Germinal center (tissue), 1 donor: ENCODE data around the gene STK26.
"Not testable (repeated sequence)": the region's sequence is repeated elsewhere in the genome, so short reads cannot be mapped to it uniquely, and the experiment has no call there.

Source experiments
- DNase-seq: peaks from one replicate; pipeline ENCODE4 v3.0.0; 2012; ENCODE audit warnings: mixed read lengths, low spot score

Gene STK26

DNA sequence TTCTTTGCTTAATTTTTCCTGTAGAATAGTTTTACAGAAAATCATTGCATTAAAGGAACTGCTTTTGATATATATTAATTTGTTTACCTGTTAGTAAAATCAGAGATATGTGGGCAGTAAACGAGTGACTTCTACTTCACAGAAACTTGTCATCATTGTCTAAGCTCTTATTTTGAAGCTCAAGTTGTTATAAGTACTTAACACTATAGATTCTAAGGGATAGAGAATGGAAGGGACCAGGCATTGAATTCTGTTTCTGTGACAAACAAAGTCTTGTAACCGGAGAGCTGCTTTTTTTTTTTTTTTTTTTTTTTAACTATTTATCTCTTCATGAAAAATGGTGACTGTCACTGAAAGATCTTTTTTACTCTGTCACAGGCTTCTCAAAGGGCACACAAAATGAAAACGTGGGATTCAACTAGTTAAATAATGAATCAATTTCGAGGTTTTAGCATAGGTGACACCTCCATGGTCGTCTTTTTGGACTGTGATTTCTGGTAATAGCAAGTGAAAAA lies 14.4 kb downstream of the STK26 start:
- DNase-seq = no peak

DNA sequence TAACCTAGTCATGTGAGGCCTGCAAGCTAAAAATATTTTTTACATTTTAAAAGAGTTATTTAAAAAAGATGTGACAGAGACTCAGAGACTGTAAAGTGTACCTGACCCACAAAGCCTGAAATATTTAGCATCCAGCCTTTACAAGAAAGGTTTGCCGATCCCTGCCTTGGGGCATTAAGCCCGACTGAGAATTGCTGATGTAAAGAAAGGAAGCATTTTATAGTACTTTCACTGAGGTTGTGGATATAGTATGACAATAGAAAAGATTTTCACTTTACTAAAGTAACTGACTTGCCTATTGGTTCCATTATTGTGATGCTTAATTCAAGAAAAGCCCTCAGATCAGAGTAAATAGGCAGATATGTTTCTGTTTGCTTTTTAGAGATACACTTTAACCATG lies 17.0 kb downstream of the STK26 start:
- no peak for DNase-seq

DNA sequence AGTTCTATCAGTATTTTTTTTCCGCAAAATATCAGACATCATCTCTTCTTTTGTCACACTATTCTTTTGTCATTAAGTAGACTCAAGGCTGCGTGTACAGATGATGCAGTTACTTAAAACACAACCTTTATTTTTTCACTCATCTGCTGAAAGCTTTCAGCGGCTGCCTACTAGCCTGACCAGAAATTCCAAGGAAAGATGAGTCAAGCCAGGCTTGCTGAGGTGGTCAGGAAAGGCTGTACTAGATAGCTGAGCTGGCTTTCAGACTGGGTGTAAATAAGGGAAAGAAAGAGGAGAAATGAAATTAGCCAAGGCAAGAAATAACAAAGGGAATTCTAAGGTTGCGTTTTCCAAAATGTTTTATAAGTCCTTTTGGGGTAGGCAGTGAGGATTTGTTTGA lies 17.9 kb downstream of the STK26 start:
- DNase-seq = no peak

DNA sequence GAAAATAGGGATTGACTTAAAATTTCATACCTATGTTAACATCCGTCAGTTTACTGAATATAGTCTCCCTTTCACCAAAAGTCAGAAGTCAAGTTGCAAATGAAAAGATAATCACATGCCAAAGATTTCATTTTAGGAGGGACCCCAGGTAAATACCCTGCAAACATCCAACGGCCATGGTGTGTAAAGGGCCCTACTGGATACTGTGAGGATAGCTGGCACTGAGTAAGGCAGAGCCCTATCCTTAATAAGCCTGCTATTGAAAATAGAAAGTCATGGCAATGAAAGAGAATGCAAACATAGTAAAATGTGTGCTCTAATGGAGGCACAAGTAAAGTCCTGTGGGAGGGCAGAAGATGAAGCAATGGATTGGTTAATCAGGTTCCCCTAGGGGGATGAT lies 20.9 kb downstream of the STK26 start:
- DNase-seq = no peak

DNA sequence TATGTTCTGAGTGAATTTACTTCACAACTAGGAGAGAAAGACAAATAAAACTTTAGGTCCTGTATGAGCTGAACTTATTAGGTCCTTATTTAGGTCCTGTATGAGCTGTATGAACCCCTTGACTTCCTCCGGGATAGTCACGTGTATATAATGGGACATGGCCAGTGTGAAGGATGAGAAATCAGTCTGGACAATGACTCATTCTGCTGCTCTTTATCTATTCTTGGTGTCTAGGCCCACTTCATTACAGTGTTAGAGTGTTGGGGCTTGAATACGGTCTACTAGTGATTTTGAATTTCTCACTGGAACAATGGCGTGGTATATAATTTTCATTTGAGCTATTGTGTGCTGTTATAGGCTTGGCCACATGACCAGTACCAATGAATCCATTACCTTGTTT lies 21.9 kb downstream of the STK26 start:
- DNase-seq = no peak

DNA sequence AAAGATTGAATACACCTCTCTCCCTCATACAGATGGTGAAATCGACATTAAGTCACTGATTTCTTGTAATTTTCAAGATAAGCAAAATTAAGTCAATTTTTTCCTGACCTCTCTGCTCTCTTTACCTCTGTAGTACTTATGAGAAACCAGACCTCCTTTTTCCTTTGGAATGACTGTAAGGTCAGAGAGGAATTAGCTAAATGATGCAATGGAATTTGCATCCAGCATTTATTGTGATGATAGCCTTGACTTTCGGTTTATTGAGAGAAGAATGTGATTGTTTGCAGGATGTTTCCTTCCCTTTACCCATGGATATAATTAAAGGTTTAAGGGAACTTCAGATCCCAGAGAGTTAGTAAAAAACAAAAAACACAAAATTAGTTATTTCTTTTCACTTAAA lies 22.4 kb downstream of the STK26 start:
- DNase-seq = no peak

DNA sequence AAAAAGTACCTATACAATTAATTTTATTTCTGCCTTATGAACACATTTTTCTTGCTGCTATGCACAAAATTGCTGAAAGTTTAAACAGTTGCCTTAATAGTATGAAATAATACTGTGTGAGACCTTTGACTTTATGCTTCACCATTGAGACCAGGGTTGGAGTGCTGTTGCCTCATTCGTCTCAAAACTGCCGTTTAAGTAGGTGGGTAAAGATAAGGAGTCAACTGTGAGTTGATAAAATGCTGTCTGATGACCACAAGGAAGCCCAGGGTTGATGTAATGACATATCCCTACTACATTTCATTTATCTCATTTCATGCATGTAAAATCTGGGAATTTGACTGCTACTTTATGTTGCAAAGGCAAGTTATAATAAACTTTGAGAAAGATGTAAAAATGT lies 23.4 kb downstream of the STK26 start:
- no peak for DNase-seq

DNA sequence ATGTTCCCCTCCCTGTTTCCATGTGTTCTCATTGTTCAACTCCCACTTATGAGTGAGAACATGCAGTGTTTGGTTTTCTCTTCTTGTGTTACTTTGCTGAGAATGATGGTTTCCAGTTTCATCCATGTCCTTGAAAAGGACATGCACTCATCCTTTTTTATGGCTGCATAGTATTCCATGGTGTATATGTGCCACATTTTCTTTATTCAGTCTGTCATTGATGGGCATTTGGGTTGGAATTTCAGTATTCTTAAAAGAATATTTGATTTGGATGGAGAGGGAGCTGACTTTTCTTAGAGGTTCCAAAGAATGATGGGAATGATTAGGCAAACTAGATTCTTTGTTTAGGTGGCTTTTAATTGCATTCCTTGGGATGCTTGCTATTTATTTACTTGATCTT lies 28.7 kb downstream of the STK26 start:
- DNase-seq = not testable (repeated sequence)

DNA sequence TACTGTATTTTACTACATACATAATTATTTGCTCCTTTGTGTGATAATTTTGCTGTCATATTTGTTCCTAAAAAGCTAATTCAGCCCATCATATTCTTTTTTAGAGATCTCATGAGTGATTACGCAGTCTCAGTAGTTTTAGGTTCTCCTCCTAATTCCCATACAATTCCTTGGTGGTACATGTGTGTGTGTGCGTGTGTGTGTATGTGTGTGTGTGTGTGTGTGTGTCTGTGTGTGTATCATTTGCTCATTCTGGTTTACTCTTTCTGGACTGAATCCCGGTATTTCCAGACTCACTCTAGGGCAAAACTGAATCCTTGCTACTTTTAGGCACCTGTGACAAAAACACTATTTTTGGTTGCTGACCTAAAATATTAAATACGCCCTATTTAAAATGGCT lies 34.9 kb downstream of the STK26 start:
- DNase-seq = no peak

DNA sequence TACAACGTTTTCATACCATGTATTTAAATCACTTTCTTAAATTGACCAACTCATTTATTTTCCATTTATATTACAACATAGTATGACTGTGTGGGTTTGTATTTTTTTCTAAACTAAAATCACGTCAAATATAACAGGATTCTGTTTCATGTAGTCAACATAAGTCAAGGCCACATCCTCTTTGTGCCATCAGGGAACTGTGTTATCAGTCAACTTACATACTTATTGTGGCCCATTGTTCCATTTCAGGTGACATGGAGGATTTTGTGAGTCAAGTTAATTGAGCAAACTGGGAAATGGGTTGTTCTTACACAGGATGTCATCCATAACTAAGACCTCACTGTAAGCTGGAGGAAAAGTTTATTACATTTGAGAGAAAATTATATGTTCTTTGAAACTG lies 35.9 kb downstream of the STK26 start:
- DNase-seq = no peak

DNA sequence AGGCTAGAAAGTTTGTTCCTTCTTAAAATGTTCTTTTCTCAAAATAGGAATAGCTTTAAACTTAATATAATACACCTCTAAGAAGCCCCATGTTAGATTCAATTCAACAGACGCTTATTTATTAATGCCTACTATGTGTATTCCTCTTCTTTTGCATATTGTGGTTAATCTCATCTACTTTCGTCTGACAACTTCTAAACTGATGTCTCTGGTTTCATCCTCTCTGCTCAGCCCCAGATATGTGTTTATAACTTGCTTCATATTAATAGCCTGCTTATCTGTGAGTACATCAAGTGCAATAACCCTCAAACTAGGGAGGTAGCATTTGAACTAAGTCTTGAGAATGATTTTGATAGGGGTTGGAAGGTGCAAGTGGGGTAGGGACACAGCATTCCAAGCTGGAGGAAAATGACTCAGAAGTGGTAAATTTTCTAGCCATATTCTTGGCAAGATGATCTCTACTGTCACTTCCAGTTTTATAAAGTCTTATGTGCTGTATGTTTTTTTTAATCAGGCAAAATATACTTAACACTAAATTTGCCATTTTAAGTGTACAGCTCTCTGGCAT lies 37.0 kb downstream of the STK26 start:
- DNase-seq = no peak

DNA sequence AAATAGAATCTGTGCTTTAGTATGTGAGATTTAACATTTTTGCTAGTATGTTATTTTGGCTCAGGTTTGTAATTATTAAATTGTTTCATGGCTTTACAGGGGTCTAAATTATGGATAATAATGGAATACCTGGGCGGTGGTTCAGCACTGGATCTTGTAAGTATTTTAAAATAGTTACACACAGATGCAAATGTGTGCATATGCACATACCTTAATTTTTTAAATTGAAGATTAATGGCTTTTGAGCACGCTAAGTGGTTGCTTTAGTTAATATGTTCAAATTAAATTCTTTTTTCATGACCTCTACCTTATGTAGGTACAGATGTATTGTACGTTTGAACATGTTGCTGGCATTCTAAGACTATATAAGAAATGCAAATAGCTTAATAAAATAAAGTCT lies 40.2 kb downstream of the STK26 start:
- no peak for DNase-seq

DNA sequence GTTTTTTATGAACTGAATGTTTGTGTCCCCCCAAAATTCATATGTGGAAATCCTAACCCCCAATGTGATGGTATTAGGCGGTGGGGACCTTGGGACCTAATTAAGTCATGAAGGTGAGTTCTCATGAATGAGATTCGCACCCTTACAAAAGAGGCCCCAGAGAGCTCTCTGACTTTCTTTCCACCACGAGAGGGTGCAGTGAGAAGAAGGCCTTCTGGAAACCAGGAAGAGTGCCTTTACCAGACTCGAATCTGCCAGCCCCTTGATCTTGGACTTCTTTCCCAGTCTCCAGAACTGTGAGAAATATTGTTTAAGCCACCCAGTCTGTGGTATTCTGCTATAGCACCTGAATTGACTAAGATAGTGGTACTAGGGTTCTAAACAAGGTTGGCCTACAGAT lies 40.8 kb downstream of the STK26 start:
- no peak for DNase-seq

DNA sequence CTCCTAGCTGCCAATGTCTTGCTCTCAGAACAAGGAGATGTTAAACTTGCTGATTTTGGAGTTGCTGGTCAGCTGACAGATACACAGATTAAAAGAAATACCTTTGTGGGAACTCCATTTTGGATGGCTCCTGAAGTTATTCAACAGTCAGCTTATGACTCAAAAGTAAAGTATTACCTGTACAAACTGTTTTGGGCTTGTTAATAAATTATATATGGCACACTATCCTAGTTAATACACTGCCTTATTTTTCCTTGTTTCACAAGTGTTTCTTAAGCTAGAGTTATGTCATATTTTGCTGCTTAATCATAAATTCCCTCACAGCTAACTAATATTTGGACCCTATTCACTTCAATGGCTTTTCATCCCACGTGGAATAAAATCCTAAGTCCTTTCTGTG lies 45.3 kb downstream of the STK26 start:
- no peak for DNase-seq

DNA sequence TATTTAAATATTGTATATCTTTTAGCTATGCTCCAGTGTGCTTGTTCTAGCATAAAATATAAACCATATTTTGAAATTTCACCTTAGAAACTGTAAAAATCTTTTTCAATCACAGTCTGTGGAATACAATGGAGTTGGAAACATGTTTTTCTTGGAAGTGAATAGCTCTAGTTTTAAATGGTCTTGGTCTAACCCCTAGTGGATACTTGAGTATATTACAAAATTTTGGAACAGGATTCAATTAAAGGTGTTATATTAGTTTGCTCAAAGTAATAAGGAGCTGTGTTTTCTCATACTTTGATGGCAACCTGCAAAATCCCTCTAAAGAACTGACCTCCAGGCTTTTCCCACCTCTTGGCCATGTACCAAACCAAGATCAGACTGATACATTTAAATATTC lies 48.2 kb downstream of the STK26 start:
- DNase-seq = no peak

DNA sequence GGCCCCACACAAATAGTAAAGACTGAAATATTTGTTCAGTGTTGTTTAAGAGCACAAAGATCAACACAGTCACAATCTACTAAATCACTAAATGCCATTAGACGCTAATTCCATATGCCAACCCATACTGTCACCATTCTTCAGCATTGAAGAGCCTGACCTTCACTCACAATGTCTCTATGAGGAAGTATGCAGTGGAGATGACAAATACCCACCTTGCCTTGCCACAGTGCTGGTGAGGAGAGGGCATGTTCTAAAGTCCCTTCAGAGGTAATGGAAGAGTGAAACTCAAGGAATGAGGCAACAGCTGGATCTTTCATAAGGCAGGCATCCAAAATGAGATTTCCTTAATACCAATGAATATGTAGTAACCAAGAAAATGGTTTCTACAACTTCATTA lies 54.3 kb downstream of the STK26 start:
- DNase-seq = no peak

DNA sequence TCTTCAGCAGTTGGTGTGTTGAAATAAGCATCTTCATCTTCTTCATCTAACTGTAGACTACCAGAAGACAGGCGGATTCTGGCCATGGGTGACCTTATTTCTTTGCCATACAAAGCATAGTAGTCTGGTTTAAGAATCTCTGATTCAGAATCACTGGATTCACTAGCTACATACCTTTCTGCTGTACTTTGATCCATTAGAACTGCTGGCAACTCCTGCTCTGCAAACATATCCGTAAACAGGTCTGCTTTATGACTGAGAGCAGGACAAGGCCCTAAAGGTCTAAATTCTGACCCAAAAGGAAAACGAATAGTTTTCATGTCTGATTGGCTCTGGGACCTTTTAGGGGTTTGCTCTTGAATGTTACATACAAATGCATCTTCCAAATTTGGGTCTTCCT lies 54.8 kb downstream of the STK26 start:
- no peak for DNase-seq

DNA sequence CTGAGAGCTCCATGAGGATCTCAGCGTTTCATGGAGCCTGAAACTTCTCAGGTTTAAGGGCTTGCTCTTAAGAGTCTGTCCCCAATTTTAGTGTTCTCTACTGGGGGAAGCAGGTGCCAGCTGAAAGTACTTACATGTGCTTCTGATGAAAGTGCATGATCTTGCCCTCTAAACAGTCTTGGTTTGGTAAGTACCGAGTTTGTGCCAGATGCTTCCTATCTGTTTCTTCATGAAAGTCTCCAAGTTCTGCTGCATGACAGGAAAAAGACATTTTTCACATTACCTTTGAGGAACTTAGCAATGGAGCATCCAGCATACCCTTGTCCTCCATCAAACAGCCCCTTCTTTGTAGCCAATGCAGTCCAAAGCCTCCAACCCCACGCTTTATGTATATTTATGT lies 62.7 kb downstream of the STK26 start:
- DNase-seq = no peak

DNA sequence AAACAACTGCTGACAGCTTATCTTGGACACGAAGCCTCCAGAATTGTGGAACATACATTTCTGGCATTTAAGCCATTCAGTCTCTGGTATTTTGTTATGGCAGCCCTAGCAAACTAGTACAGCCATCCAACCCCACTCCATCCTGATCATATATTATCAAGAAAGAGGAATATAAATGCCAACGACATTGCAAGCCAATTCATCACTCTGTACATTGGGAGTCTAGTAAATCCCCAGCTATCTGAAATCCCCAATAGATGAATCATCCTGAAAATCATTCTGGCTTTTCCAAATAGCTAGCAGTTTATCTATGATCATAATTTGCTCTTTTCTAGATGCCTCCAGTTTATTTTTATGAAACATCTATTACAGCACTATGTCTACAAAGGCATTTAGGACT lies 63.6 kb downstream of the STK26 start:
- no peak for DNase-seq

DNA sequence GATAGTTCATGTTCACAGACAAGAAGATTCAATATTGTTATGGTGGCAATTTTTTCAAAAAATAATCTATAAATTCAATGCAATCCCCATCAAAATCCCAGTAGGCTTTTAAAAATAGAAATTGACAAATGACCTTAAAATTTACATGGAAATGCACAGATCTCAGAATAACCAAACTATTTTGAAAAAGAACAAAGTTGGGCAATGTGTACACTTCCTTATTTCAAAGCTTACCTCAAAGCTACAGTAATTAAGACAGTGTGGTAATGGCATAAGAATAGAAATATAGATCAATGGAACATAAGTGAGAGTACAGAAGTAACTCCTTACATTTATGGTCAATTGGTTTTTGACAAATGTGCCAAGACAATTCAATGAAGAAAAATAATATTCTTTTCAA lies 65.8 kb downstream of the STK26 start:
- no peak for DNase-seq

DNA sequence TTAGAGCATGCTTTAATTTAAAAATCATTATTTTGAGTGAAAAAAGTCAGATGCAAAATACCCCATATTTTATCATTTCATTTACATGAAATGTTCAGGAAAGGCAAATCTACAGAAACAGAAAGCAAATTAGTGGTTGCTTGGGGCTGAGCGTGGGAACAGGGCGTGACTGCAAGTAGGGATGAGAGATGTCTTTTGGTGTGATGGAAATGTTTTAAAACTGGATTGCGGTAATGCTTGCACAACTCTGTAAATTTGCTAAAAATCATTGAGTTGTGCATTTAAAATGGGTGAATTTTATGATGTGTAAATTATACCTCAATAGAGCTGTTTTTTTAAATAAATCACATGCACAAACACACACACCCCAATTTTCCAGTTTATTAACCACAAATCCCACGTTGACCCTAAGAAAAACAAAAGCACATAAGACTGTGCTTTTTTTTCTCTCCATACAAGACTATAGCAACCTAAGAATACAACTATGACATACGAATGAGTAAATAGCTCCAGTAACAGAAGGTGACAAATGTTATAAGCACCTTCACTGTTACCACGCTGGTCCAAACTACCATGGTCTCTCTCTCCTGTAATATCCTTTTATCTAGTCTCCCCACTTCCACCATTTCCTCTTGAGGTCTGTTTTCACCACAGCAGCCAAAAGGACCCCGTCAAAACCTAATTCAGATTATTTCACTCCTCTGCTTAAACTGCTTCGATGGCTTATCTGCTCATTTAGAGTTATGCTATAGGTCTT lies 67.5 kb downstream of the STK26 start:
- DNase-seq = no peak

DNA sequence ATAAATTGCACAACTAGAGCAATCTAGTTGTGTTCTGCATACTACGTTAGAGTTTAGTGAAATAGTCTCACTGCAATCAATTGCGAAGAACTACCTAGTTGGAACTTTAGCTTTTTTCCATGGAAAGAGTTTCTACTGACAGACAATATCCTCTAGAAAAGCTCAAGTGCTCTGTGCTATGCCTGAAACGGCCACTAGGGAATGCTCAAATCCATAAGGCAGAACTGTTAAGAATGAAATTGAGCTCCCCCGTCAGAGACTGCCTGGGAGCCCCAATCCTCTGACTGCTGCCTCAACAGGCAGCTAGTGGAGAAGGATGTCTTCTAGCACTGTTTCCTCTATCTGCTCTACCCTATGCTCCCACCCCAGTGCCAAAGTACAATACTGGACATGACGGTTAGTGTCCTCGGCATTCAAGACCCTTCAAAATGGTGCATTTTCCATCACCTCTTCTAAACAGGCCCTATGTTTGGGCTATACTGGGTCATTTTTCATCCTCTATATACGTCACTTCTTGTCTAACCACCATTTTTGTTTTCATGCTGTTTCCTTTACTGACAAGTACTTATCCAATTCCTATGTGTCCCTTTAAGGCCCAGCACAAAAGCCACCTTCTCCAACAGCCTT lies 69.5 kb downstream of the STK26 start:
- peak; percentile 28 for DNase-seq

DNA sequence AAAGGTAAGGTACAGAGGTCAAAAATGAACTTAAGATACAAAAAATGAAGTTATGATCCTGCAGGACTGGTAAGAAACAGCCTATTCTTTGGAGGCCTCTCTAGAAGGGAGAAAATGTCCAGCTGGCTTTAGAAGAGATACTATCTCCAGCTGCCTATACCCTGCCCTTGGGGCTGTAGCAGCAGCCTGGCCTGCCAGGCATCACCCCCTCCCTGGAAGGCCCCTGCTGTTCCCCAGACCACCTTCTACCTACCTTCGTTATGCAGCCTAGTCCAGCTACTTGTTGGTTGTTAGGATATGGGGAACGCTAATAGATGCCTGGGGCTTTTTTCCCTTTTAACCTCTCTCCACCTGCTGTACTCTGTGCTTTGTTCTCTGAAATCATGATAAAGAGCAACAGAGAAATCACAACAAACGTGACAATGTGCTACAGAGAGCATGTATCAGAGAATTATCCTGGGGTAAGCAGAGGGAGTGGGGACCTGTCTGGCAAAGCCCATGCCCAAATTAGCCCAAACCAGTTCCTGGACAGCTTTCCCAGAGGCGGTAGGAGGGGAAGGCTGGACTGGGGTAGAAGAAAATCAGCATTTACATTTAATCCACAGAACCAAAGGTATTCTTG lies 70.2 kb downstream of the STK26 start:
- no peak for DNase-seq
